ENCODE results near the gene GRIA4. TPM values are rescaled to one million over a fixed set of nuclear protein-coding genes. Genes with fewer than 3 reads are reported as not detected.

The GRIA4 gene
- total RNA-seq, 1 experiment from 2014 or later = not detected

DNA sequence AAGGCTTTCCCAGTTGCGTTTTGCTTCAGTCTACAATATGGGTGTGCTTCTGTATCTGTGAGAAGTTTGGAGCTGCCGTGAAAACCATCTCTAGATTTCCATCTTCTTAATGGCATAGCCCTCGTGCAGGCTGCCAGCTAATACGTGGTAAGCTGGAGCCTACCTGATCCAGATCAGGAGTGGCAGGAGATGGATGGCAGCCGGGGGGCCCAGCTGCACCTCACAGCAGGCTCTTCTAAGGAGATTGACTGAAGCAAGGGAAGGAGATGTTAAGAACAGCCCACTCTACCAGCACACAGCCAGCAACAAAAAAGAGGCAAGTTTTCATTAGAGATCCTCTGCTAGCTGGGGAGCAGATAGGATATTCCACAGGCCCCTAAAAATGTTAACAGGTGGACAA, 296.6 kb downstream of the GRIA4 start:
- Histone ChIP-seq H3K27me3 (replicated peaks; ENCODE audit: insufficient read depth, low read depth, low read length, poor library complexity) (no peaks in the 10 kb centered on the region), H3K4me1 (ENCODE audit: insufficient read depth, low read length, poor library complexity, severe bottlenecking) (no peaks in the 10 kb centered on the region), H3K27ac (ENCODE audit: low read depth, low read length, poor library complexity, severe bottlenecking) (no peak overlapping the region), H3K36me3 (ENCODE audit: insufficient read depth, low read length, poor library complexity, severe bottlenecking) (no peaks in the 10 kb centered on the region), H3K4me3 (ENCODE audit: low read depth, low read length, poor library complexity, severe bottlenecking) (no peak overlapping the region), H3K9me3 (ENCODE audit: low read depth, low read length, poor library complexity, severe bottlenecking) (no peaks in the 10 kb centered on the region)
- ChIA-PET POLR2A (ENCODE audit: low non-redundant PET) (no interaction called here), CTCF (no interaction called here)
- DNase-seq (ENCODE audit: low spot score) = no peak
- BruUV-seq (replicated peaks) = no TSS peak
- TF ChIP-seq EZH2 (IDR thresholded peaks at IDR 0.05; ENCODE audit: borderline replicate concordance, low read depth, low read length, poor library complexity, severe bottlenecking) = no peak
- TF ChIP-seq, protein P1, sequence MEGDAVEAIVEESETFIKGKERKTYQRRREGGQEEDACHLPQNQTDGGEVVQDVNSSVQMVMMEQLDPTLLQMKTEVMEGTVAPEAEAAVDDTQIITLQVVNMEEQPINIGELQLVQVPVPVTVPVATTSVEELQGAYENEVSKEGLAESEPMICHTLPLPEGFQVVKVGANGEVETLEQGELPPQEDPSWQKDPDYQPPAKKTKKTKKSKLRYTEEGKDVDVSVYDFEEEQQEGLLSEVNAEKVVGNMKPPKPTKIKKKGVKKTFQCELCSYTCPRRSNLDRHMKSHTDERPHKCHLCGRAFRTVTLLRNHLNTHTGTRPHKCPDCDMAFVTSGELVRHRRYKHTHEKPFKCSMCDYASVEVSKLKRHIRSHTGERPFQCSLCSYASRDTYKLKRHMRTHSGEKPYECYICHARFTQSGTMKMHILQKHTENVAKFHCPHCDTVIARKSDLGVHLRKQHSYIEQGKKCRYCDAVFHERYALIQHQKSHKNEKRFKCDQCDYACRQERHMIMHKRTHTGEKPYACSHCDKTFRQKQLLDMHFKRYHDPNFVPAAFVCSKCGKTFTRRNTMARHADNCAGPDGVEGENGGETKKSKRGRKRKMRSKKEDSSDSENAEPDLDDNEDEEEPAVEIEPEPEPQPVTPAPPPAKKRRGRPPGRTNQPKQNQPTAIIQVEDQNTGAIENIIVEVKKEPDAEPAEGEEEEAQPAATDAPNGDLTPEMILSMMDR (conservative IDR thresholded peaks at IDR 0.05; ENCODE audit: low read depth, low read length) = no peak
- intact Hi-C loops (cut with micrococcal nuclease; ENCODE audit: unreplicated experiment) = no loop called here

DNA sequence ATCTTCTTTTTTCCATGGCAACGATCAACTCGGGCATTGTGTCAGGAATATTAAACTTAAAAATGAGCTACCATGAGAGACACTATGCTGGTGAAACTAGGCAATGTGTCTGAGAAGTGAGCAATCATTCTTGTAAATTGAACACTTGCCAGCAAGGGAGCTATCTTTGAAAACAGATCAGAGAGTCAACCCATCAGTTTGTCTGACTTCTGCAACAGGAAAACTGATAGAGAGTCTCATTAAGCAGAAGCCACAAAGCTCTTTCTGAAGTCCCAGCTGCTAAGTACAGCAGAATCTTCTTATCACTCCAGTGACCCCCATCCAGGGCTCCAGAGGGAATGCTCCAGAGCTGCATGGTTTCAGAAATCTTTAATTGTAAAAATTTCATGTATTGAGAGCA, 297.4 kb downstream of the GRIA4 start:
- intact Hi-C loops (cut with micrococcal nuclease; ENCODE audit: unreplicated experiment) = no loop called here
- Histone ChIP-seq H3K27ac (ENCODE audit: low read depth, low read length, poor library complexity, severe bottlenecking) (no peak overlapping the region), H3K4me1 (ENCODE audit: insufficient read depth, low read length, poor library complexity, severe bottlenecking) (no peaks in the 10 kb centered on the region), H3K4me3 (ENCODE audit: low read depth, low read length, poor library complexity, severe bottlenecking) (no peak overlapping the region), H3K9me3 (ENCODE audit: low read depth, low read length, poor library complexity, severe bottlenecking) (no peaks in the 10 kb centered on the region), H3K27me3 (replicated peaks; ENCODE audit: insufficient read depth, low read depth, low read length, poor library complexity) (no peaks in the 10 kb centered on the region), H3K36me3 (ENCODE audit: insufficient read depth, low read length, poor library complexity, severe bottlenecking) (no peaks in the 10 kb centered on the region)
- POLR2A ChIA-PET (ENCODE audit: low non-redundant PET) = no interaction called here
- TF ChIP-seq, protein P1 (conservative IDR thresholded peaks at IDR 0.05; ENCODE audit: low read depth, low read length) = no peak
- TF ChIP-seq EZH2 (IDR thresholded peaks at IDR 0.05; ENCODE audit: borderline replicate concordance, low read depth, low read length, poor library complexity, severe bottlenecking) = no peak
- CTCF ChIA-PET = no interaction called here
- no TSS peak for BruUV-seq (replicated peaks)
- DNase-seq (ENCODE audit: low spot score) = no peak

GRCh38 chr11:105910095-105910715, 300.3 kb downstream of the GRIA4 start:
- TF ChIP-seq, protein P1 (conservative IDR thresholded peaks at IDR 0.05; ENCODE audit: low read depth, low read length) = no peak
- TF ChIP-seq EZH2 (IDR thresholded peaks at IDR 0.05; ENCODE audit: borderline replicate concordance, low read depth, low read length, poor library complexity, severe bottlenecking) = no peak
- no peaks in the 10 kb centered on the region for H3K9me3 ChIP-seq (ENCODE audit: low read depth, low read length, poor library complexity, severe bottlenecking)
- H3K27ac ChIP-seq (ENCODE audit: low read depth, low read length, poor library complexity, severe bottlenecking) = no peak overlapping the region
- ChIA-PET CTCF (no interaction called here), POLR2A (ENCODE audit: low non-redundant PET) (no interaction called here)
- no peaks in the 10 kb centered on the region for H3K36me3 ChIP-seq (ENCODE audit: insufficient read depth, low read length, poor library complexity, severe bottlenecking)
- intact Hi-C loops (cut with micrococcal nuclease; ENCODE audit: unreplicated experiment) = no loop called here
- DNase-seq (ENCODE audit: low spot score) = no peak
- H3K27me3 ChIP-seq (replicated peaks; ENCODE audit: insufficient read depth, low read depth, low read length, poor library complexity) = no peaks in the 10 kb centered on the region
- no peak overlapping the region for H3K4me3 ChIP-seq (ENCODE audit: low read depth, low read length, poor library complexity, severe bottlenecking)
- BruUV-seq (replicated peaks) = no TSS peak
- H3K4me1 ChIP-seq (ENCODE audit: insufficient read depth, low read length, poor library complexity, severe bottlenecking) = no peaks in the 10 kb centered on the region

Measured in A673 (cell line).